H9 (cell line): Measurements from ENCODE around the gene SEMA4D. TPM values are rescaled to one million over a fixed set of nuclear protein-coding genes. Genes with fewer than 3 reads are reported as not detected.

Experiments
- DNase-seq: peaks from one replicate; pipeline ENCODE4 v3.0.0-alpha.2; 2017
- H2AFZ ChIP-seq: one replicate; pipeline ENCODE4 v1.6.1; 2013; ENCODE audit warnings: mild to moderate bottlenecking, low read length, control low read depth, moderate library complexity
- H2AK5ac ChIP-seq: 2 replicates; pipeline ENCODE4 v1.6.1; 2013; ENCODE audit warnings: low read length, control low read depth, mixed read lengths; ENCODE audit not compliant: insufficient read length
- H2BK120ac ChIP-seq: one replicate; pipeline ENCODE4 v1.6.1; 2013; ENCODE audit warnings: low read depth, mild to moderate bottlenecking, low read length, control low read depth, inconsistent platforms; ENCODE audit not compliant: poor library complexity, severe bottlenecking
- H2BK12ac ChIP-seq: 2 replicates; pipeline ENCODE4 v1.6.1; 2013; ENCODE audit warnings: low read length, control low read depth, mixed read lengths, low read depth; ENCODE audit not compliant: insufficient read length
- H2BK15ac ChIP-seq: 2 replicates; pipeline ENCODE4 v1.6.1; 2013; ENCODE audit warnings: low read depth, low read length, control low read depth
- H2BK20ac ChIP-seq: one replicate; pipeline ENCODE4 v1.6.1; 2013; ENCODE audit warnings: low read depth, mild to moderate bottlenecking, low read length, control low read depth, inconsistent platforms; ENCODE audit not compliant: poor library complexity, severe bottlenecking
- H2BK5ac ChIP-seq: 2 replicates; pipeline ENCODE4 v1.6.1; 2013; ENCODE audit warnings: low read length, control low read depth, mixed read lengths; ENCODE audit not compliant: insufficient read length
- H3K14ac ChIP-seq: 2 replicates; pipeline ENCODE4 v1.6.1; 2013; ENCODE audit warnings: low read length, control low read depth; ENCODE audit not compliant: insufficient read depth
- H3K18ac ChIP-seq: 2 replicates; pipeline ENCODE4 v1.6.1; 2013; ENCODE audit warnings: low read depth, mild to moderate bottlenecking, mixed read lengths, low read length, control low read depth; ENCODE audit not compliant: insufficient read length
- H3K23ac ChIP-seq: 2 replicates; pipeline ENCODE4 v1.6.1; 2013; ENCODE audit warnings: low read length, control low read depth, mixed read lengths, low read depth; ENCODE audit not compliant: insufficient read length
- H3K23me2 ChIP-seq: 2 replicates; pipeline ENCODE4 v1.6.1; 2013; ENCODE audit warnings: low read depth, mild to moderate bottlenecking, mixed read lengths, low read length, control low read depth; ENCODE audit not compliant: insufficient read length, poor library complexity, severe bottlenecking
- H3K27ac ChIP-seq: 2 replicates; pipeline ENCODE4 v1.5.1; 2013; ENCODE audit warnings: low read length, control low read depth, mixed read lengths, low read depth; ENCODE audit not compliant: insufficient read length
- H3K27me3 ChIP-seq: 2 replicates; pipeline ENCODE4 v1.6.1; 2013; ENCODE audit warnings: low read length, control low read depth, inconsistent platforms; ENCODE audit not compliant: insufficient read depth
- H3K4ac ChIP-seq: 2 replicates; pipeline ENCODE4 v1.6.1; 2013; ENCODE audit warnings: low read depth, mild to moderate bottlenecking, control low read depth, inconsistent platforms, low read length, moderate library complexity
- H3K4me1 ChIP-seq: 2 replicates; pipeline ENCODE4 v1.6.1; 2013; ENCODE audit warnings: low read length, control low read depth, inconsistent platforms; ENCODE audit not compliant: insufficient read depth
- H3K4me2 ChIP-seq: 2 replicates; pipeline ENCODE4 v1.6.1; 2013; ENCODE audit warnings: low read length, control low read depth, mixed read lengths; ENCODE audit not compliant: insufficient read length, insufficient read depth
- H3K56ac ChIP-seq: 2 replicates; pipeline ENCODE4 v1.6.1; 2013; ENCODE audit warnings: low read depth, mild to moderate bottlenecking, mixed read lengths, low read length, control low read depth; ENCODE audit not compliant: insufficient read length
- H3K79me1 ChIP-seq: 2 replicates; pipeline ENCODE4 v1.6.1; 2013; ENCODE audit warnings: low read depth, mild to moderate bottlenecking, moderate library complexity, low read length, control low read depth, inconsistent platforms; ENCODE audit not compliant: insufficient read depth, poor library complexity, severe bottlenecking
- H3K79me2 ChIP-seq: 2 replicates; pipeline ENCODE4 v1.6.1; 2013; ENCODE audit warnings: low read length, control low read depth, inconsistent platforms; ENCODE audit not compliant: insufficient read depth
- H3K9ac ChIP-seq: 2 replicates; pipeline ENCODE4 v1.6.1; 2013; ENCODE audit warnings: low read length, control low read depth, mixed read lengths; ENCODE audit not compliant: insufficient read length; ENCODE audit errors: extremely low read depth
- H3K9me3 ChIP-seq: one replicate; pipeline ENCODE4 v1.6.1; 2013; ENCODE audit warnings: low read depth, low read length, inconsistent platforms; ENCODE audit not compliant: control insufficient read depth
- H3T11ph ChIP-seq: one replicate; pipeline ENCODE4 v1.6.1; 2013; ENCODE audit warnings: mild to moderate bottlenecking, low read length, control low read depth, inconsistent platforms
- H4K20me1 ChIP-seq: one replicate; pipeline ENCODE4 v1.6.1; 2013; ENCODE audit not compliant: control insufficient read depth, insufficient read length, insufficient read depth
- H4K5ac ChIP-seq: 2 replicates; pipeline ENCODE4 v1.6.1; 2013; ENCODE audit warnings: low read depth, mild to moderate bottlenecking, mixed read lengths, low read length, control low read depth; ENCODE audit not compliant: insufficient read length
- H4K8ac ChIP-seq: replicated peaks from 2 replicates; pipeline ENCODE4 v1.6.1; 2013; ENCODE audit warnings: low read length, control low read depth, mixed read lengths, low read depth; ENCODE audit not compliant: insufficient read length
- H4K91ac ChIP-seq: 2 replicates; pipeline ENCODE4 v1.6.1; 2013; ENCODE audit warnings: low read depth, mild to moderate bottlenecking, moderate library complexity, mixed read lengths, low read length, control low read depth; ENCODE audit not compliant: insufficient read length
- H3K27ac Mint-ChIP-seq, 3 experiments: 2 replicates in 2 of 3; 3 replicates in 1 of 3; pipeline ENCODE4 v1.8.0; 2020 to 2021; ENCODE audit warnings: mixed read lengths in 3 of 3, mild to moderate bottlenecking in 1 of 3, moderate library complexity in 1 of 3
- H3K27me3 Mint-ChIP-seq: 2 replicates; pipeline ENCODE4 v1.8.0; 2021; ENCODE audit warnings: low read depth, mild to moderate bottlenecking, moderate library complexity, mixed read lengths
- H3K36me3 Mint-ChIP-seq, 3 experiments: 2 replicates in 2 of 3; 3 replicates in 1 of 3; pipeline ENCODE4 v1.8.0; 2020 to 2021; ENCODE audit warnings: low read depth in 3 of 3, mixed read lengths in 3 of 3; ENCODE audit not compliant: insufficient read depth in 1 of 3
- H3K4me1 Mint-ChIP-seq, 2 experiments: 2 replicates each; pipeline ENCODE4 v1.8.0; 2020; ENCODE audit warnings: mixed read lengths in 2 of 2
- H3K4me3 Mint-ChIP-seq, 2 experiments: 2 replicates in 1 of 2; 3 replicates in 1 of 2; pipeline ENCODE4 v1.8.0; 2020 to 2021; ENCODE audit warnings: mild to moderate bottlenecking in 2 of 2, mixed read lengths in 2 of 2, moderate library complexity in 1 of 2
- H3K9me3 Mint-ChIP-seq, 2 experiments: 2 replicates in 1 of 2; 3 replicates in 1 of 2; pipeline ENCODE4 v1.8.0; 2020; ENCODE audit warnings: mild to moderate bottlenecking in 2 of 2, mixed read lengths in 2 of 2, moderate library complexity in 1 of 2
- CTCF ChIP-seq: fragments of 200-600 bp; sonication (generic); conservative IDR thresholded peaks from 3 replicates; pipeline ENCODE4 v1.8.0; 2021; ENCODE audit warnings: antibody characterized with exemption, mild to moderate bottlenecking
- WGBS: extraction: QIAGEN DNeasy Blood & Tissue Kit; methylation state at CpG from one replicate; pipeline ENCODE4 v1.1.7; 2013; ENCODE audit warnings: missing lambda C conversion rate, low lambda C conversion rate, mixed read lengths; ENCODE audit not compliant: insufficient read length; ENCODE audit errors: extremely low coverage; 5-methylcytosine and 5-hydroxymethylcytosine counted together
- total RNA-seq: library from RNA; stranded (reverse); gene quantifications from 2 replicates; pipeline ENCODE4 v1.2.1, GENCODE V29; 2021

SEMA4D gene
- total RNA-seq, 1 experiment from 2014 or later = 47.2 TPM

DNA sequence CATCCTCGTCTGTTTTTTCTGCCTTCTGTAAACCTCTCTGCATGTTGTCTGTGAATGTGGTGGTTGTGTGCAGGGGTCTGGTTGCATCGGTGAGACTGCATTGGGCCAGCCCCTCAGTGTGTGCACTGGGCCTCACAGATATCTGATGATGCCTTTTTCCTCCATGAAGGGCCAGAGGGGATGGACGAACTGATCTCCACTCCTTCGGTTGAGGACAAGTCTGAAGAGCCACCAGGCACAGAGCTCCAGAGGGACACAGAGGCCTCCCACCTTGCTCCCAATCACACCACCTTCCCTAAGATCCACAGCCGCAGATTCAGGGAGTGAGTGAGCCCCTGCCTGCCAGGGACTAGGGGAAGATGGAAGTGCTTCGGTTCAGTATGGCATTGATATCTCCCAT, 148.3 kb downstream of the SEMA4D start:
- no peak overlapping the region for H2BK20ac ChIP-seq
- H3K27me3 ChIP-seq = no peaks in the 10 kb centered on the region
- H3K4ac ChIP-seq = no peak overlapping the region
- no peak overlapping the region for H3T11ph ChIP-seq
- no peak overlapping the region for H3K4me3 Mint-ChIP-seq
- TF ChIP-seq CTCF = no peak
- no peak overlapping the region for H3K56ac ChIP-seq
- no peak overlapping the region for H4K5ac ChIP-seq
- H3K79me1 ChIP-seq = no peaks in the 10 kb centered on the region
- no peak overlapping the region for H4K91ac ChIP-seq
- H3K14ac ChIP-seq = no peak overlapping the region
- H2BK15ac ChIP-seq = no peak overlapping the region
- H2AK5ac ChIP-seq = no peak overlapping the region
- H3K27me3 Mint-ChIP-seq = no peaks in the 10 kb centered on the region
- H3K9me3 Mint-ChIP-seq = no peaks in the 10 kb centered on the region
- H2AFZ ChIP-seq = no peak overlapping the region
- DNase-seq = no peak
- H2BK120ac ChIP-seq = no peak overlapping the region
- H3K4me2 ChIP-seq = no peak overlapping the region
- H3K18ac ChIP-seq = no peak overlapping the region
- no peak overlapping the region for H2BK12ac ChIP-seq
- no peak overlapping the region for H3K23ac ChIP-seq
- no peak overlapping the region for H3K27ac ChIP-seq
- H3K23me2 ChIP-seq = no peaks in the 10 kb centered on the region
- no CpG with 5 or more reads among the region's 6 CpGs for WGBS
- no peaks in the 10 kb centered on the region for H3K4me1 Mint-ChIP-seq
- no peaks in the 10 kb centered on the region for H3K4me1 ChIP-seq
- H3K36me3 Mint-ChIP-seq = peaks cover 59 to 96% (median 96%) of the 10 kb centered on the region in 3 experiments; a peak in 6 of 7 replicates
- H3K27ac Mint-ChIP-seq = no peak overlapping the region
- H2BK5ac ChIP-seq = no peak overlapping the region
- no peak overlapping the region for H3K9ac ChIP-seq
- H3K79me2 ChIP-seq = no peaks in the 10 kb centered on the region
- no peaks in the 10 kb centered on the region for H4K20me1 ChIP-seq
- H4K8ac ChIP-seq = no peak overlapping the region
- no peaks in the 10 kb centered on the region for H3K9me3 ChIP-seq
